Tibial nerve (tissue), 4 donors: ENCODE results near the gene TMED7. TPM values are rescaled to one million over a fixed set of nuclear protein-coding genes. Genes with fewer than 3 reads are reported as not detected.

ENCODE experiments used
- DNase-seq, 2 donors: peaks; one replicate each; pipeline ENCODE4 v3.0.0-alpha.2; 2019; ENCODE audit warnings: low spot score in 2 of 2
- H3K27ac ChIP-seq, 4 donors: fragments of 200-600 bp; sonication (generic) in 3 of 4; one replicate each; pipeline ENCODE4 v1.5.1; 2017 to 2019; ENCODE audit warnings: mild to moderate bottlenecking in 1 of 4
- H3K27me3 ChIP-seq, 2 donors: fragments of 200-600 bp; sonication (generic) in 1 of 2; one replicate each; pipeline versions ENCODE4 v1.5.1 to v1.6.0; 2017 to 2019
- H3K36me3 ChIP-seq, 3 donors: fragments of 200-600 bp; sonication (generic); one replicate each; pipeline ENCODE4 v1.5.1; 2018 to 2019
- H3K4me1 ChIP-seq, 4 donors: fragments of 200-600 bp; sonication (generic) in 3 of 4; one replicate each; pipeline ENCODE4 v1.5.1; 2017 to 2019
- H3K4me3 ChIP-seq, 4 donors: fragments of 200-600 bp; sonication (generic) in 3 of 4; one replicate each; pipeline ENCODE4 v1.5.1; 2017 to 2019; ENCODE audit warnings: mild to moderate bottlenecking in 1 of 4, moderate library complexity in 1 of 4
- H3K9me3 ChIP-seq, 4 donors: fragments of 200-600 bp; sonication (generic) in 3 of 4; one replicate each; pipeline ENCODE4 v1.5.1; 2017 to 2019
- EP300 ChIP-seq, 2 donors: sonication (generic); formaldehyde crosslinking; IDR thresholded peaks; one replicate each; pipeline ENCODE4 v1.6.1; 2017; ENCODE audit warnings: antibody characterized with exemption in 2 of 2, mild to moderate bottlenecking in 1 of 2
- POLR2A ChIP-seq, 2 donors: fragments of 450-650 bp; IDR thresholded peaks; one replicate each; pipeline ENCODE4 v1.6.1; 2017; ENCODE audit warnings: antibody characterized with exemption in 2 of 2, mild to moderate bottlenecking in 2 of 2, moderate library complexity in 2 of 2
- WGBS, 2 donors: methylation state at CpG; one replicate each; pipeline ENCODE4 v1.1.5; 2018; 5-methylcytosine and 5-hydroxymethylcytosine counted together
- total RNA-seq, 4 donors: library from RNA; depleted of rRNA; stranded (reverse); fragments of >200 nt; gene quantifications; one replicate each; pipeline ENCODE4 v1.1.0, GENCODE V29; 2016
- TF ChIP-seq, protein P1 (sequence below), 5 experiments: fragments of 200-600 bp in 3 of 5; fragments of 450-650 bp in 2 of 5; sonication (generic) in 3 of 5; IDR thresholded peaks; one replicate each; pipeline ENCODE4 v1.5.1; 2016 to 2019; ENCODE audit warnings: antibody characterized with exemption in 5 of 5, mild to moderate bottlenecking in 3 of 5, moderate library complexity in 2 of 5

The TMED7 gene
- total RNA-seq, 4 donors from 2014 or later = 58.5 to 82.5 (median 76.4) TPM

DNA sequence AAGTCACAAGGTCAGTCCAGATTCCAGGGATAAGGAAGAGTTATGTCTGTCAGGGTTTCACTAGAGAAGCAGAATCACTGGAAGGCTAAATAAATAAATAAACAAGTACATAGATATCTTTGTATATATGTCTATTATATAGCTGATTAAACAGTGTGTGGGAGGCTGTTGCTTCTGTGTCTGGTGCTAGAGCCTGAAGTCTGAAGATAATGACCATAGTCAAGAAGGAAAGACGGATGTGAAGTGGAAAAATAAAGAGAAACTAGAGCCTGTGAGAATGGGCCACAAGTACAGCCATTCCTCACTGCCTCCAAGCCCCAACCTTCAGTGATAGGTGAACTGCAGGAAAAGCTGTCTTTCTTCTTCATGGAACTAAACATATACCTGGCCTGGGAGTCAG, 4.1 kb upstream of the TMED7 start:
- H3K36me3 ChIP-seq = no peaks in the 10 kb centered on the region
- 70 to 82% methylated on average over 1 of the region's 1 CpG for WGBS, 2 donors

DNA sequence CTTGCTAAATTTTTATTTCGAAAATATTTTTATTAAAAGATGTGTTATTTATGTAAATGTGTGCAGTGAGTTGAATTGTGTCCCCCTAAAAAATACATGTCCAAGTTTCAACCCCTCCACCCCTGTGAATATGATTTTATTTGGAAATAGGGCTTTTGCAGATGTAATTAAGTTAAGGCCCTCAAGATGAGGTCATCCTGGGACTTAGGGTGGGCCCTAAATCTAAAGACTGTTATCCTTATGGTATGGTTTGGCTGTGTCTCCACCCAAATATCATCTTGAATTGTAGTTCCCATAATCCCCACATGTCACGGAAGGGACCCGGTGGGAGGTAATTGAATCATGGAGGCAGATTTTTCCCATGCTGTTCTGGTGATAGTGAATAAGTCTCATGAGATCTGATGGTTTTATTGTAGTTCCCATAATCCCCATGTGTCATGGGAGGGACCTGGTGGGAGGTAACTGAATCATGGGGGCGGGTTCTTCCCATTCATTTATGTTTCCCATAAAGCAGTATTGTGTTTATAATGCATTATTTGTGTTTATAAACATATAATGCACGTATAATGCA, 1.5 kb upstream of the TMED7 start:
- H3K36me3 ChIP-seq = no peaks in the 10 kb centered on the region
- no peaks in the 10 kb centered on the region for H3K27me3 ChIP-seq
- TF ChIP-seq EP300 (IDR thresholded peaks at IDR 0.05) (no peak), POLR2A (IDR thresholded peaks at IDR 0.05) (no peak)
- TF ChIP-seq, protein P1, sequence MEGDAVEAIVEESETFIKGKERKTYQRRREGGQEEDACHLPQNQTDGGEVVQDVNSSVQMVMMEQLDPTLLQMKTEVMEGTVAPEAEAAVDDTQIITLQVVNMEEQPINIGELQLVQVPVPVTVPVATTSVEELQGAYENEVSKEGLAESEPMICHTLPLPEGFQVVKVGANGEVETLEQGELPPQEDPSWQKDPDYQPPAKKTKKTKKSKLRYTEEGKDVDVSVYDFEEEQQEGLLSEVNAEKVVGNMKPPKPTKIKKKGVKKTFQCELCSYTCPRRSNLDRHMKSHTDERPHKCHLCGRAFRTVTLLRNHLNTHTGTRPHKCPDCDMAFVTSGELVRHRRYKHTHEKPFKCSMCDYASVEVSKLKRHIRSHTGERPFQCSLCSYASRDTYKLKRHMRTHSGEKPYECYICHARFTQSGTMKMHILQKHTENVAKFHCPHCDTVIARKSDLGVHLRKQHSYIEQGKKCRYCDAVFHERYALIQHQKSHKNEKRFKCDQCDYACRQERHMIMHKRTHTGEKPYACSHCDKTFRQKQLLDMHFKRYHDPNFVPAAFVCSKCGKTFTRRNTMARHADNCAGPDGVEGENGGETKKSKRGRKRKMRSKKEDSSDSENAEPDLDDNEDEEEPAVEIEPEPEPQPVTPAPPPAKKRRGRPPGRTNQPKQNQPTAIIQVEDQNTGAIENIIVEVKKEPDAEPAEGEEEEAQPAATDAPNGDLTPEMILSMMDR (IDR thresholded peaks at IDR 0.05) = no peak
- DNase-seq = no peak
- H3K27ac ChIP-seq = no peak overlapping the region
- no peak overlapping the region for H3K4me3 ChIP-seq
- peaks cover 0 to 34% (median 17%) of the 10 kb centered on the region in 4 donors for H3K4me1 ChIP-seq
- 80 to 86% methylated on average over 5 of the region's 5 CpGs for WGBS, 2 donors
- no peaks in the 10 kb centered on the region for H3K9me3 ChIP-seq

More for the DNA sequence above, 4.1 kb upstream of the TMED7 start:
- H3K9me3 ChIP-seq = no peaks in the 10 kb centered on the region
- TF ChIP-seq EP300 (IDR thresholded peaks at IDR 0.05) (no peak), POLR2A (IDR thresholded peaks at IDR 0.05) (no peak)
- TF ChIP-seq, protein P1 (IDR thresholded peaks at IDR 0.05) = no peak
- H3K4me3 ChIP-seq = no peak overlapping the region
- no peak for DNase-seq
- H3K27ac ChIP-seq = no peak overlapping the region
- no peaks in the 10 kb centered on the region for H3K27me3 ChIP-seq
- H3K4me1 ChIP-seq = peaks cover 0 to 17% (median under 1%) of the 10 kb centered on the region in 4 donors

DNA sequence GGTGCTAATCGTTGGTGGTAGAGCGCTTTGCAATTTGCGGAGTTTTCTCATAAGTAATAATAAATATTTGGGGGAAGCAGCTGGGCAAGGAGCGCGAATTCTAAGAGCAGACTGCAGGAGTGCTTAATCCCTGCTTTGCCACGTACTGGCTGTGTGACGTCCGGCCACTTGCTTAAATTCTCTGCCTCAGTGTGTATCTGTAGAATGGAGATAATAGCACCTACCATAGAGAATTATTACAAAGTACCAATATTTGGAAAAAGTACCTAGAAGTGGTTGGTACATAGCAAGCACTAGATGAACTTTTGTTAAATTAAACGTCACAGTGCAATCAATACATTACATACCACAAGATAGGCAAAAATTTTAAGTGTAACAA, 598 bp upstream of the TMED7 start:
- no peaks in the 10 kb centered on the region for H3K36me3 ChIP-seq
- WGBS, 2 donors = 0 to 1% methylated on average over 9 of the region's 9 CpGs
- no peaks in the 10 kb centered on the region for H3K9me3 ChIP-seq
- peaks cover 0 to 42% (median 19%) of the 10 kb centered on the region in 4 donors for H3K4me1 ChIP-seq
- DNase-seq = no peak
- TF ChIP-seq, protein P1 (IDR thresholded peaks at IDR 0.05) = peak in 1 of 5 experiments; percentile 2
- no peak for TF ChIP-seq POLR2A (IDR thresholded peaks at IDR 0.05)
- H3K4me3 ChIP-seq = peak overlapping the region; percentile 36 to 98 (median 92)
- no peaks in the 10 kb centered on the region for H3K27me3 ChIP-seq
- H3K27ac ChIP-seq = peak overlapping the region; percentile 78 to 99 (median 90)

DNA sequence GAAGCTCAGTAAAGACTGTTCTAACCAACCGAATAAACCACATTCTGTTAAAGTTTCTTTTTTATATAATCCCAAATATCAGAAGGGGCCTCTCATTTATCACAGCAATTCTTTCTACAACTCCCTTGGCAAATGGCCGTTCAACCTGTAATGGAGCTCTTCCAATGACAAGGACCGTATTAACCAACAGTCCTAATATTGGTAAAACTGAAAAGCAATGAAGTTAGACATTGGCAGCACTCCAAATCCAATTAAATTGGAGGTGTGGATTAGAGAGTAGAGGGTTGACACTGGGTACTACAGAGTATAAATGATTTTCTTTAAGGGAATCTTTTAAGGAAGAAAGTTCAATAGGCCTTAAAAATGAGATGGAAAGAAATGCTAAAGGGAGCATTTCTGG, 842 bp downstream of the TMED7 start:
- Histone ChIP-seq H3K27ac (peak overlapping the region in 3 of 4 donors; percentile 93 to 99 (median 99)), H3K27me3 (no peaks in the 10 kb centered on the region), H3K4me3 (peak overlapping the region; percentile 75 to 98 (median 92)), H3K36me3 (peaks cover 0 to 10% (median 3%) of the 10 kb centered on the region in 3 donors), H3K9me3 (no peaks in the 10 kb centered on the region), H3K4me1 (peaks cover 0 to 55% (median 19%) of the 10 kb centered on the region in 4 donors)
- 23 to 24% methylated on average over 3 of the region's 3 CpGs for WGBS, 2 donors
- DNase-seq = no peak
- TF ChIP-seq, protein P1 (IDR thresholded peaks at IDR 0.05) = no peak
- TF ChIP-seq POLR2A (IDR thresholded peaks at IDR 0.05) (no peak), EP300 (IDR thresholded peaks at IDR 0.05) (no peak)

DNA sequence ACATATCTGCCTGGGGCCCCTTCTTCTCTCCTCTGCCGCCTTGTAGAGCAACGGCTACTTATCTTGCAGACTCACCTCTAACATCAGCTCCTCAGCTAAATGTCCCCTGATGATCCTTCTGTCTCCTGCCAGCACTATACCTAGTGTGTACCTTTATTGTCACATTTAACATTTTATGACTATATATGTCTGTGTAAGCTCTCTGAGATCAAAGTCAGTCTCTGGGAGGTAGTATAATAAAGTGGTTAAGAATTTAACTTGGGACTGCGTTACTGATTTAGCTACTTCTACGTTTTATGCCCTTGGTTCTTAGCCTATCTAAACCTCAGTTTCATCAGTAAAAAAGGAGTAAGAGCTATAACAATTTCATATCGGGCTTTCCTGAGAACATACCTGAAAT, 2.2 kb downstream of the TMED7 start:
- TF ChIP-seq, protein P1 (IDR thresholded peaks at IDR 0.05) = no peak
- TF ChIP-seq EP300 (IDR thresholded peaks at IDR 0.05) = no peak
- no peak for TF ChIP-seq POLR2A (IDR thresholded peaks at IDR 0.05)
- no peak for DNase-seq
- Histone ChIP-seq H3K27ac (peak overlapping the region in 1 of 4 donors; percentile 99), H3K27me3 (no peaks in the 10 kb centered on the region), H3K36me3 (peaks cover 3 to 24% (median 7%) of the 10 kb centered on the region in 3 donors), H3K4me3 (peak overlapping the region in 1 of 4 donors; percentile 98), H3K4me1 (peaks cover 0 to 55% (median 19%) of the 10 kb centered on the region in 4 donors), H3K9me3 (no peaks in the 10 kb centered on the region)
- WGBS, 2 donors = 47 to 55% methylated on average over 5 of the region's 5 CpGs
